IPS DF 6.9 (cell line): Measurements from ENCODE around the gene SV2C.

Experiments used
- DNase-seq: peaks from one replicate; pipeline ENCODE4 v3.0.0-alpha.2; 2013; ENCODE audit warnings: low read depth, low spot score
- H3K27ac ChIP-seq: one replicate; pipeline ENCODE4 v1.5.1; 2013; ENCODE audit warnings: low read length, control low read depth
- H3K27me3 ChIP-seq: 2 replicates; pipeline ENCODE4 v1.6.1; 2013; ENCODE audit warnings: mild to moderate bottlenecking, low read length; ENCODE audit not compliant: control insufficient read depth, insufficient read depth
- H3K36me3 ChIP-seq: 2 replicates; pipeline ENCODE4 v1.6.1; 2013; ENCODE audit warnings: low read length; ENCODE audit not compliant: control insufficient read depth, insufficient read depth
- H3K4me1 ChIP-seq: 2 replicates; pipeline ENCODE4 v1.6.1; 2013; ENCODE audit warnings: low read length; ENCODE audit not compliant: control insufficient read depth, insufficient read depth
- H3K4me3 ChIP-seq: 2 replicates; pipeline ENCODE4 v1.5.1; 2013; ENCODE audit warnings: mild to moderate bottlenecking, low read length
- H3K9me3 ChIP-seq: 2 replicates; pipeline ENCODE4 v1.6.1; 2013; ENCODE audit warnings: low read length, inconsistent platforms; ENCODE audit not compliant: control insufficient read depth, insufficient read depth
- WGBS: extraction: QIAGEN DNeasy Blood & Tissue Kit; methylation state at CpG from one replicate; pipeline ENCODE4 v1.1.7; 2013; ENCODE audit warnings: mixed read lengths, missing lambda C conversion rate; ENCODE audit not compliant: insufficient read length, insufficient coverage; 5-methylcytosine and 5-hydroxymethylcytosine counted together

Gene SV2C

GRCh38 chr5:76376148-76376865 lies 293.1 kb downstream of the SV2C start:
- Histone ChIP-seq H3K4me3 (no peak overlapping the region), H3K27me3 (no peaks in the 10 kb centered on the region), H3K9me3 (no peaks in the 10 kb centered on the region), H3K4me1 (0 out of 2 replicates have a peak, but pooled peaks cover 1% of the 10 kb centered on the region), H3K36me3 (no peaks in the 10 kb centered on the region), H3K27ac (no peak overlapping the region)
- DNase-seq = no peak
- no CpG with 5 or more reads among the region's 3 CpGs for WGBS

- no peaks in the 10 kb centered on the region for H3K36me3 ChIP-seq
- 0 out of 2 replicates have a peak, but pooled peaks cover 1% of the 10 kb centered on the region for H3K4me1 ChIP-seq
- no peak overlapping the region for H3K4me3 ChIP-seq
- H3K9me3 ChIP-seq = no peaks in the 10 kb centered on the region
- H3K27me3 ChIP-seq = no peaks in the 10 kb centered on the region
- WGBS = no CpG with 5 or more reads among the region's 3 CpGs
- H3K27ac ChIP-seq = no peak overlapping the region
- DNase-seq = no peak
Measured at GRCh38 chr5:76376866-76377230, 293.7 kb downstream of the SV2C start.

GRCh38 chr5:76378355-76378754 lies 295.2 kb downstream of the SV2C start:
- H3K27me3 ChIP-seq = no peaks in the 10 kb centered on the region
- no peak overlapping the region for H3K4me3 ChIP-seq
- no peaks in the 10 kb centered on the region for H3K4me1 ChIP-seq
- H3K9me3 ChIP-seq = no peaks in the 10 kb centered on the region
- no peak overlapping the region for H3K27ac ChIP-seq
- no peak for DNase-seq
- no peaks in the 10 kb centered on the region for H3K36me3 ChIP-seq
- WGBS = 100% methylated on average over 1 of the region's 6 CpGs

GRCh38 chr5:76379316-76379715 lies 296.1 kb downstream of the SV2C start:
- H3K36me3 ChIP-seq = no peaks in the 10 kb centered on the region
- no peaks in the 10 kb centered on the region for H3K9me3 ChIP-seq
- no peaks in the 10 kb centered on the region for H3K27me3 ChIP-seq
- H3K4me3 ChIP-seq = no peak overlapping the region
- WGBS = no CpG with 5 or more reads among the region's 5 CpGs
- H3K4me1 ChIP-seq = no peaks in the 10 kb centered on the region
- no peak for DNase-seq
- H3K27ac ChIP-seq = no peak overlapping the region

- no peak for DNase-seq
- Histone ChIP-seq H3K27ac (no peak overlapping the region), H3K36me3 (no peaks in the 10 kb centered on the region), H3K4me3 (no peak overlapping the region), H3K27me3 (no peaks in the 10 kb centered on the region), H3K9me3 (no peaks in the 10 kb centered on the region), H3K4me1 (no peaks in the 10 kb centered on the region)
- WGBS = no CpG with 5 or more reads among the region's 1 CpG
Measured at GRCh38 chr5:76379855-76380254, 296.7 kb downstream of the SV2C start.

- Histone ChIP-seq H3K4me1 (no peaks in the 10 kb centered on the region), H3K9me3 (no peaks in the 10 kb centered on the region), H3K27ac (no peak overlapping the region), H3K36me3 (no peaks in the 10 kb centered on the region), H3K4me3 (no peak overlapping the region), H3K27me3 (no peaks in the 10 kb centered on the region)
- no peak for DNase-seq
- WGBS = no CpG with 5 or more reads among the region's 7 CpGs
Measured at GRCh38 chr5:76380346-76381066, 297.3 kb downstream of the SV2C start.

GRCh38 chr5:76383126-76383832 lies 300.1 kb downstream of the SV2C start:
- no CpG with 5 or more reads among the region's 4 CpGs for WGBS
- no peak overlapping the region for H3K4me3 ChIP-seq
- H3K36me3 ChIP-seq = no peaks in the 10 kb centered on the region
- no peaks in the 10 kb centered on the region for H3K4me1 ChIP-seq
- no peak for DNase-seq
- H3K9me3 ChIP-seq = no peaks in the 10 kb centered on the region
- H3K27ac ChIP-seq = no peak overlapping the region
- no peaks in the 10 kb centered on the region for H3K27me3 ChIP-seq

GRCh38 chr5:76384189-76384588 lies 301.0 kb downstream of the SV2C start:
- Histone ChIP-seq H3K4me1 (no peaks in the 10 kb centered on the region), H3K9me3 (no peaks in the 10 kb centered on the region), H3K27me3 (no peaks in the 10 kb centered on the region), H3K4me3 (no peak overlapping the region), H3K36me3 (no peaks in the 10 kb centered on the region), H3K27ac (no peak overlapping the region)
- WGBS = no CpG with 5 or more reads among the region's 4 CpGs
- DNase-seq = no peak

- DNase-seq = no peak
- Histone ChIP-seq H3K9me3 (no peaks in the 10 kb centered on the region), H3K36me3 (no peaks in the 10 kb centered on the region), H3K4me1 (no peaks in the 10 kb centered on the region), H3K4me3 (no peak overlapping the region), H3K27me3 (no peaks in the 10 kb centered on the region), H3K27ac (no peak overlapping the region)
- no CpG with 5 or more reads among the region's 3 CpGs for WGBS
Measured at GRCh38 chr5:76384705-76385104, 301.5 kb downstream of the SV2C start.

GRCh38 chr5:76385540-76385939 lies 302.4 kb downstream of the SV2C start:
- no peaks in the 10 kb centered on the region for H3K4me1 ChIP-seq
- WGBS = no CpG with 5 or more reads among the region's 5 CpGs
- no peak overlapping the region for H3K4me3 ChIP-seq
- no peaks in the 10 kb centered on the region for H3K9me3 ChIP-seq
- H3K36me3 ChIP-seq = no peaks in the 10 kb centered on the region
- DNase-seq = no peak
- H3K27ac ChIP-seq = no peak overlapping the region
- no peaks in the 10 kb centered on the region for H3K27me3 ChIP-seq
